B cell (primary cell): Measurements from ENCODE around the gene SPTBN2. TPM values are rescaled to one million over a fixed set of nuclear protein-coding genes. Genes with fewer than 3 reads are reported as not detected.

ENCODE experiments used
- ATAC-seq: fragments of 200-7000 bp; cut with Tn5 transposase; one replicate; pipeline ENCODE4 v1.10.0; 2021; ENCODE audit warnings: low read depth, mild to moderate bottlenecking, moderate number of reproducible peaks, moderate library complexity
- CTCF ChIA-PET: fragments of 350-600 bp; sonication (Branson Sonifier 250); formaldehyde crosslinking; loops from one replicate; lab custom pipeline; 2021; ENCODE audit warnings: antibody characterized with exemption, inconsistent platforms; lab: Charles Lee
- POLR2A ChIA-PET: fragments of 350-600 bp; sonication (Branson Sonifier 250); formaldehyde crosslinking; loops from one replicate; lab custom pipeline; 2021; ENCODE audit warnings: antibody characterized with exemption; lab: Charles Lee
- DNase-seq: peaks from one replicate; pipeline ENCODE4 v3.0.0; 2013
- H2AFZ ChIP-seq: 2 replicates; pipeline ENCODE4 v1.6.1; 2012; ENCODE audit warnings: mild to moderate bottlenecking, low read depth, low read length; ENCODE audit not compliant: insufficient read depth, poor library complexity, severe bottlenecking
- H3K27ac ChIP-seq, 2 donors: 1 replicate in 1 of 2; 2 replicates in 1 of 2; pipeline ENCODE4 v1.5.1; 2012 to 2013; ENCODE audit warnings: low read length in 2 of 2, mild to moderate bottlenecking in 2 of 2, moderate library complexity in 1 of 2
- H3K27me3 ChIP-seq, 4 experiments: fragments of 200-600 bp in 1 of 4; sonication (generic) in 1 of 4; replicated peaks in 1 of 4; 1 replicate in 2 of 4; 2 replicates in 2 of 4; pipeline versions ENCODE4 v1.6.1 to v1.7.0; 2013 to 2016; ENCODE audit warnings: low read length in 3 of 4, mild to moderate bottlenecking in 2 of 4, mixed read lengths in 1 of 4, moderate library complexity in 1 of 4; ENCODE audit not compliant: insufficient read depth in 4 of 4, control insufficient read depth in 3 of 4; ENCODE audit errors: control extremely low read depth in 1 of 4
- H3K36me3 ChIP-seq, 2 experiments: replicated peaks in 1 of 2; 1 replicate in 1 of 2; 2 replicates in 1 of 2; pipeline versions ENCODE4 v1.6.1 to v1.7.1; 2013; ENCODE audit warnings: low read length in 1 of 2; ENCODE audit not compliant: insufficient read depth in 2 of 2, control insufficient read depth in 1 of 2; ENCODE audit errors: control extremely low read depth in 1 of 2, extremely low read depth in 1 of 2
- H3K4me1 ChIP-seq, 2 donors: fragments of 200-600 bp in 1 of 2; sonication (generic) in 1 of 2; 1 replicate in 1 of 2; 2 replicates in 1 of 2; pipeline versions ENCODE4 v1.5.1 to v1.6.1; 2013 to 2017; ENCODE audit warnings: low read length in 2 of 2; ENCODE audit not compliant: control insufficient read depth in 2 of 2, insufficient read depth in 2 of 2
- H3K4me2 ChIP-seq: replicated peaks from 2 replicates; pipeline ENCODE3; 2012; ENCODE audit warnings: mild to moderate bottlenecking, low read depth, low read length; ENCODE audit not compliant: poor library complexity, severe bottlenecking
- H3K4me3 ChIP-seq, 5 experiments: fragments of 200-600 bp in 1 of 5; sonication (generic) in 1 of 5; 1 replicate in 3 of 5; 2 replicates in 2 of 5; pipeline versions ENCODE4 v1.5.1 to v1.7.0; 2011 to 2016; ENCODE audit warnings: low read length in 4 of 5, mild to moderate bottlenecking in 4 of 5, low read depth in 2 of 5, control low read depth in 1 of 5, moderate library complexity in 1 of 5; ENCODE audit not compliant: insufficient read depth in 1 of 5; ENCODE audit errors: control extremely low read depth in 1 of 5, extremely low read depth in 1 of 5
- H3K79me2 ChIP-seq: fragments of 200-600 bp; sonication (generic); one replicate; pipeline ENCODE4 v1.6.0; 2016; ENCODE audit warnings: low read length; ENCODE audit not compliant: control insufficient read depth, insufficient read depth
- H3K9ac ChIP-seq: fragments of 200-600 bp; sonication (generic); 2 replicates; pipeline ENCODE4 v1.6.1; 2017; ENCODE audit warnings: mild to moderate bottlenecking, low read length, moderate library complexity
- H3K9me3 ChIP-seq, 3 donors: one replicate each; pipeline versions ENCODE4 v1.6.1 to v1.7.1; 2013; ENCODE audit warnings: low read length in 2 of 3; ENCODE audit not compliant: control insufficient read depth in 2 of 3, insufficient read depth in 1 of 3; ENCODE audit errors: control extremely low read depth in 1 of 3
- H4K20me1 ChIP-seq: 2 replicates; pipeline ENCODE4 v1.6.0; 2012; ENCODE audit warnings: mild to moderate bottlenecking, low read length; ENCODE audit not compliant: insufficient read depth, control insufficient read depth, poor library complexity, severe bottlenecking
- H3K27ac Mint-ChIP-seq: one replicate; pipeline ENCODE4 v1.8.0; 2021; ENCODE audit warnings: mixed read lengths
- H3K27me3 Mint-ChIP-seq: one replicate; pipeline ENCODE4 v1.8.0; 2021; ENCODE audit warnings: mixed read lengths
- H3K4me1 Mint-ChIP-seq: one replicate; pipeline ENCODE4 v1.8.0; 2021; ENCODE audit warnings: mixed read lengths
- H3K4me3 Mint-ChIP-seq: one replicate; pipeline ENCODE4 v1.8.0; 2021; ENCODE audit warnings: mixed read lengths
- H3K9me3 Mint-ChIP-seq: one replicate; pipeline ENCODE4 v1.8.0; 2022; ENCODE audit warnings: mixed read lengths; ENCODE audit not compliant: insufficient read depth
- EZH2 ChIP-seq: IDR thresholded peaks from 2 replicates; pipeline ENCODE4 v1.6.1; 2012; ENCODE audit warnings: borderline replicate concordance, low read depth, mild to moderate bottlenecking, moderate library complexity, low read length; ENCODE audit not compliant: insufficient read depth, poor library complexity, severe bottlenecking
- WGBS: methylation state at CpG from one replicate; pipeline ENCODE4 v1.1.5; 2013; ENCODE audit warnings: missing lambda C conversion rate; ENCODE audit not compliant: insufficient coverage; 5-methylcytosine and 5-hydroxymethylcytosine counted together
- intact Hi-C: fragments of 100-400 bp; cut with micrococcal nuclease; formaldehyde crosslinking; loops from one replicate; pipeline ENCODE4 v1.10.0; 2022
- polyA plus RNA-seq: library from polyadenylated mRNA; depleted of rRNA; stranded (reverse); fragments of >200 nt; gene quantifications from 2 replicates; pipeline ENCODE4 v1.2.3, GENCODE V29; 2012
- total RNA-seq, 2 donors: library from RNA; stranded (reverse); fragments of 120-200 nt in 1 of 2; gene quantifications; 1 replicate in 1 of 2; 2 replicates in 1 of 2; pipeline versions ENCODE4 v1.2.3 to v1.2.4, GENCODE V29; 2013 to 2022
- TF ChIP-seq, protein P1 (sequence below): fragments of 200-600 bp; IDR thresholded peaks from one replicate; pipeline ENCODE4 v1.8.0; 2022; ENCODE audit warnings: antibody characterized with exemption, mild to moderate bottlenecking

The SPTBN2 gene
- total and polyA plus RNA-seq, 2 donors (not counting 1 experiment from before 2014, with no cell fraction given): 0.67 to 1.2 TPM

DNA sequence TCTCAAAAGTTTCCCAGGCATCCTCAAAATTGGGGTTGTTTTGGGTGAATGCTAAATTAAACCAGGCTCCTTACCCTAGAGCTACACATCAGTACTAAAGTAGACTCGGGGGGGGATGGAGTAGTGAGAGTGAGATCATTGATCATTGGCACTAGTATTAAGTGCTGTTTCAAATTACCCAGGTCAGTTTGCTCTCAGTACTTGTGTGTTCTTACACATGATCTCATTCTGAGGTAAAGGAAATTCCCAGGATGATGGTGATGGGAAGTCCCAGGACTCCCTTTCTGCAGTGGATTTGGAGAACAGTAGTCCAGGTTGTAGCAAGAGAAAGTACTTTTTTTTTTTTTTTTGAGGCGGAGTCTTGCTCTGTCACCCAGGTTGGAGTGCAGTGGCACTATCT, 78.0 kb downstream of the SPTBN2 start:
- peaks cover 68% of the 10 kb centered on the region for H4K20me1 ChIP-seq
- H2AFZ ChIP-seq: no peak overlapping the region
- H3K36me3 ChIP-seq: peaks cover 0 to 67% of the 10 kb centered on the region in 2 experiments
- H3K4me2 ChIP-seq: no peak overlapping the region
- H3K4me1 Mint-ChIP-seq: peaks cover 33% of the 10 kb centered on the region
- H3K27me3 Mint-ChIP-seq: no peaks in the 10 kb centered on the region
- ChIA-PET POLR2A (interaction anchor here (0.7 kb wide), 1 partner anchor 740 kb away, joined by 3 read pairs; no protein-coding TSS in a partner anchor), CTCF (no interaction called here)
- H3K4me3 Mint-ChIP-seq: no peak overlapping the region
- H3K27me3 ChIP-seq: no peaks in the 10 kb centered on the region
- no peaks in the 10 kb centered on the region for H3K9me3 ChIP-seq
- H3K79me2 ChIP-seq: peaks cover 90% of the 10 kb centered on the region
- ATAC-seq (no peak), DNase-seq (no peak)
- H3K4me1 ChIP-seq: no peaks in the 10 kb centered on the region
- no CpG with 5 or more reads among the region's 2 CpGs for WGBS
- H3K27ac ChIP-seq: no peak overlapping the region
- H3K9me3 Mint-ChIP-seq: no peaks in the 10 kb centered on the region
- TF ChIP-seq EZH2: no peak
- TF ChIP-seq, protein P1, sequence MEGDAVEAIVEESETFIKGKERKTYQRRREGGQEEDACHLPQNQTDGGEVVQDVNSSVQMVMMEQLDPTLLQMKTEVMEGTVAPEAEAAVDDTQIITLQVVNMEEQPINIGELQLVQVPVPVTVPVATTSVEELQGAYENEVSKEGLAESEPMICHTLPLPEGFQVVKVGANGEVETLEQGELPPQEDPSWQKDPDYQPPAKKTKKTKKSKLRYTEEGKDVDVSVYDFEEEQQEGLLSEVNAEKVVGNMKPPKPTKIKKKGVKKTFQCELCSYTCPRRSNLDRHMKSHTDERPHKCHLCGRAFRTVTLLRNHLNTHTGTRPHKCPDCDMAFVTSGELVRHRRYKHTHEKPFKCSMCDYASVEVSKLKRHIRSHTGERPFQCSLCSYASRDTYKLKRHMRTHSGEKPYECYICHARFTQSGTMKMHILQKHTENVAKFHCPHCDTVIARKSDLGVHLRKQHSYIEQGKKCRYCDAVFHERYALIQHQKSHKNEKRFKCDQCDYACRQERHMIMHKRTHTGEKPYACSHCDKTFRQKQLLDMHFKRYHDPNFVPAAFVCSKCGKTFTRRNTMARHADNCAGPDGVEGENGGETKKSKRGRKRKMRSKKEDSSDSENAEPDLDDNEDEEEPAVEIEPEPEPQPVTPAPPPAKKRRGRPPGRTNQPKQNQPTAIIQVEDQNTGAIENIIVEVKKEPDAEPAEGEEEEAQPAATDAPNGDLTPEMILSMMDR: no peak
- H3K9ac ChIP-seq: no peak overlapping the region
- H3K4me3 ChIP-seq: no peak overlapping the region
- H3K27ac Mint-ChIP-seq: no peak overlapping the region
- intact Hi-C loops: loop anchor here (10.0 kb wide), 1 partner anchor 884 kb away; no protein-coding TSS in a partner anchor

- ATAC-seq (no peak), DNase-seq (no peak)
- POLR2A ChIA-PET: interaction anchor here (0.9 kb wide), 1 partner anchor 27 kb away, joined by 3 read pairs; the partner anchor contains the start of gene RBM4B
- Histone ChIP-seq H3K27me3 (no peaks in the 10 kb centered on the region), H3K27ac (no peak overlapping the region), H3K4me1 (peaks cover 8 to 9% of the 10 kb centered on the region in 2 donors), H3K79me2 (peaks cover 94% of the 10 kb centered on the region), H4K20me1 (peaks cover 78% of the 10 kb centered on the region), H3K9ac (no peak overlapping the region), H3K36me3 (peaks cover 0 to 73% of the 10 kb centered on the region in 2 experiments), H3K4me2 (no peak overlapping the region), H3K4me3 (no peak overlapping the region), H3K9me3 (no peaks in the 10 kb centered on the region), H2AFZ (no peak overlapping the region)
- intact Hi-C loops: loop anchor here (10.0 kb wide), 1 partner anchor 885 kb away; no protein-coding TSS in a partner anchor
- H3K4me3 Mint-ChIP-seq: no peak overlapping the region
- no peaks in the 10 kb centered on the region for H3K9me3 Mint-ChIP-seq
- H3K4me1 Mint-ChIP-seq: peaks cover 41% of the 10 kb centered on the region
- no peaks in the 10 kb centered on the region for H3K27me3 Mint-ChIP-seq
- CTCF ChIA-PET: interaction anchor here (1.4 to 2.2 kb wide), 2 partner anchors 17 to 28 kb away, joined by 3 to 9 read pairs; partner anchors contain the start of gene RBM4B
- no peak overlapping the region for H3K27ac Mint-ChIP-seq
- TF ChIP-seq, protein P1: no peak
- TF ChIP-seq EZH2: no peak
- WGBS: 98% methylated on average over 5 of the region's 5 CpGs
These were observed 79.1 kb downstream of the SPTBN2 start for GRCh38 chr11:66649903-66650302.
